HG03064 (cell line): ENCODE results near the gene EZR.

Experiments used
- ATAC-seq: cut with Tn5 transposase; IDR thresholded peaks from one replicate; pipeline ENCODE4 v1.9.1; 2021; ENCODE audit warnings: low read depth; ENCODE audit not compliant: unreplicated experiment

The EZR gene

DNA sequence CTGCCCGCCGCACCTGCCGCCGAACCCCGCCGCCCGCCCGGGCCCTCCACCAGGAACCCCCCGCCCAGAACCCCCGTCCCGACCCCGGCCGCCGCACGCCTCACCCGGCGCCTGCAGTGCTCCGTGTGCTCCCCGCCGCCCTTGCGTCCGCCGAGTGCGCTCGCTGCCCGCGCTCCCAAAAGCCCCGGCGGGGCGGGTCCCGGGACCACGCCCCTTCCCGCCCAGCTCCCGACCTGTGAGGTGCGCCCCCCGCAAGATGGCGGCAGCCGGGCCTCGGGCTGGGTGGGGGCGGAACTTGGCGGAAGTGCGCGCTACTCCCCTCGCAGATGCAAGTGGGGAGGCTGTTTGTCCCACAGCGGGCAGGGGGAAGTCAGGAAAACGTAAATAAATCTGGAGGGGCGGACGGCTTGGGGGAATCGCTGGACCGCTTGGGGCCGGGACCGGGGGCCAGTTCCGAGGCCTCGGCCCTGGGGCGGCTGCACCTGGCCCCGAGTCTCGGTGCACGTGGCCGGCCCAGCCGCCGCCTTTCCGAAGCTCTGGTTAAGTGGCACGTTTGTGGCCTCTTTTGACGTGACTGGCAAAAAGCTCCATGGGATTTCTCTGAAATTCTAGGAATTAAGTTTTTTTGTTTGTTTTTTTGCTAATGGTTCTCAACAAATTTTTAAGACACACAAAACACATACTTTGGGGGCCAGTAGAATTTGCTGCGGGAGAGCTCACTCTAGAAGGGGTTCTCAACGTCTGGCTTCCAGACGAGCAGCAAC lies at the start of gene EZR:
Gene EZR (minus strand): TSS at position 156 of the 764 bp plus-strand sequence. CDS start 1,275 bp downstream, outside the sequence.
- ATAC-seq = peak; percentile 47

DNA sequence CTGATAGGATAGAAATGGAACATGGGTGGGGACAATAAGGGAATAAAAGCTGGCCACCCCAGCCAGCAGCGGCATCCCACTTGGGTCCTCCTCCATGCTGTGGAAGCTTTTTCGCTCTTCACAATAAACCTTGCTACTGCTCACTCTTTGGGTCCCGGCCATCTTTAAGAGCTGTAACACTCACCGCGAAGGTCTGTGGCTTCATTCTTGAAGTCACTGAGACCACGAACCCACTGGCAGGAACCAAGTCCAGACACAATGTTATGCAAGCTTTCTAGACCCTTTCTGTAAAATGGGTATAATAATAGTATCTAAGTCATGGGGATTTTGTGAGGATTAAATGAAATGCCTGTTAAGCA lies 48.9 kb upstream of the EZR start:
- no peak for ATAC-seq

DNA sequence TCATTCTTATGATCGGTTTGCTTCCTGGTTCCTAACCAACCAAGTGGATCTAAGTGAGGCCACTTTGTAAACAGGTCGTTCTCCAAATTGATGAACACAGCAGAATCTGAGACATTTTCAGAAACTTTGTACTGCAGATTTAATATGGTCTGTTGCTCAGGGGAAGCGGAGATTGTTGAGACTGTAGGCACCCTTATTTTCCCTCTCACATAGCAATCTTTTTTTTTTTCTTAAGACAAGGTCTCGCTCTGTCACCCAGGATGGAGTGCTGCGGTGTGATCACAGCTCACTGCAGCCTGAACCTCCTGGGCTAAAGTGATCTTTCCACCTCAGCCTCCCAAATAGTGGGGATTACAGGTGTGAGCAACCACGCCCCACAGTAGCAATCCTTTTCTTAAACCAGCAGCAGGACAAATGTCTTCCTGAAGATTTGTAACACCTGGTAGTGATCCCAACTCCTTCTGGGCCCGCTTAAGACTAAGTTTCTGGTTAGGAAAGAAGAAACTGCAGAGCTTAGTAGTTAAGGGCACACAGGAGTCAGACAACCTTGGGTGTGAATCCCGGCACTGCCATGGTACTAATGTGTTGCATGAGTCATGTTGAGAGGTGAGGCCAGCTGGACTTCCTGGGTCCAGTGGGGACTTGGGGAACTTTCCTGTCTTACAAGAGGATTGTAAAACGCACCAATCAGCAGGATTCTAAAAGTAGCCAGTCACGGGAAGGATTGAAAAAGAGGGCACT lies 48.4 kb upstream of the EZR start:
- no peak for ATAC-seq

DNA sequence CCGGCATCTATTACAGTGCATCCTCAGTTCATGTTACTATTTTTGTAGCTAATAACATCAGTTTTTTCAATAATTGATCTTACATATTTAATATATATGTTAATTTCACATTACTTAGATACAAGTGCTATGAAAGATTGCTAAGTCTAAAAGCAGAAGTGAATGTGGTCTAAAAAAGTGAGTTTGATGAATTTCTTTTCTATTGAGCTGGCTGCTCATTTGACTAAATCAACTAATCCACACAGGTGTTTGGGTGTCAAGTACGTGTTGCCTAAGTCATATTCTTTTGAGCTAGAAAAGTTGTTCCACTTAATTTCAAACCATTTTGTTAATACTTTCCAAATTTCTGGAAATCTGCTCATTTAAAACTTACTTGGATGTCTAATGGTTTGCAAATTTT lies 46.6 kb upstream of the EZR start:
- ATAC-seq = no peak

- no peak for ATAC-seq
Measured at GRCh38 chr6:158863646-158864045, 44.5 kb upstream of the EZR start.

GRCh38 chr6:158861686-158862381 lies 42.7 kb upstream of the EZR start:
- no peak for ATAC-seq

GRCh38 chr6:158860279-158860865 lies 41.2 kb upstream of the EZR start:
- no peak for ATAC-seq

- no peak for ATAC-seq
Measured at GRCh38 chr6:158856261-158856660, 37.1 kb upstream of the EZR start.

GRCh38 chr6:158854214-158855101 lies 35.3 kb upstream of the EZR start:
- ATAC-seq = no peak

- no peak for ATAC-seq
Measured at GRCh38 chr6:158853880-158854213, 34.7 kb upstream of the EZR start.

DNA sequence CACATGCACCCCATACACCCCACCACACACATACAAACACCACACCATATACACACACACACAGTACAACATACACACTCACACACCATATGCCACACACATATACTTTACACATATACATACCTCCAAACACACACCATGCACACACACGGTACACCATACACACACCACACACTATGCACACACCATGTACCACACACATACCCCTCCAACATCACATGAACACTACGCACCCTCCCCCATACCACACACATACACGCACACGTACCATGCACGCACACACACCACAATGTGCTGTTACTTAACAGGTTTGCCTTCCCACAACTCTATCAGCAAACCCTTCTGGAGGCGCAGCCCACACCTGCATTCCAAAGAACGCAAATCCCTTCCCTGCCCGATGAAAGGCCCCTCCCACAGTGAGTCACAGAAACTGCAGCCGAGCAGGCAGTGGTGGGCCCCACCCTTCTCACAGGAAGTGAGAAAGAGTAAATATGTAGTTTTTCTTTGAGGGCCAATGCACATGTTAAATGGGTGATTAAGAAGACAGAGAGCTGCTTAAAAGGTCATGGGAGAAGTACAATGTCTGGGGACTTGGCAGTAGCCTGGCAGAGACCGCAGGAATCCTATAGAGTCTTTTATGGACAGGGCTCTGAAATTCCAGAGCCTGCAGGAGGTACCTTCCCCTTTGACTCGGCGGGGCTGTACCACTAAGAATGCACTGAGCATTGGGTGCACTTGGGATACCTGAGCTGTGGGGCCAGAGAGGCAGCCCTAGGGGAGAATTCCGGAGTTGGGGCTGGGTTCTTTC lies 34.1 kb upstream of the EZR start:
- ATAC-seq = peak; percentile 96

DNA sequence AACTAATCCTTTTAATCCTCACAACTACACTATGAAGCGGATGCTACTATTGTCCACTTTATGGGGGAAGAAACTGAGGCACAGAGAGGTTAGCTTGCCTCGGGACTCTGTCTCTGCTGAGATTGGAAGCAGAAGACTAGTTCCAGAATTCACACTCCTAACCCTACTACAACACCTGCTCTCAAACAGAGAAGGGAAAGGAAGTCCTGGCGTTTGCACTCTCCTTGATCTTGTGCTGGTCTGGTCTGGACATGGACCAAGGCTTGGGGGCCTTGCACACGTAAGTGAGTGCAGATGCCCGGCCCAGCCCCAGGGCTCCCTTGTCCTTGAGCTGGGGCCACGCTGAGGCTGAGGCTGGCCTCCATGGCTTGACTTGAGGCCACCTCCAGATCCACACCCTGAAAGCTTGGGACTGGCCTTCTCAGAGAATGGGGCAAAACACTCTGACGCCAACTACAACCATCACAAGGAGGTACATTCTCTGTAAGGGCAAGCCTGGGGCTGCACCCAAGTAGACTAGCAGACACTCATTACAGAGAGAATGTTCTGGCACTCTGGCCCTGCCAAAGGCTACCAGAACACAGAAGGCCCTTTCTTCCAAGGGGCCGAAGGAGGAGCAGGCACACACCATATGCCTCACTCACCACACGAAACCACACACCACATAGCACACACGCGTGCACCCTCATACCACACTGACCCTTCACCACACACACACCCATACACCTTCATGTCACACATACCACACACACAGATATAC lies 33.3 kb upstream of the EZR start:
- no peak for ATAC-seq

DNA sequence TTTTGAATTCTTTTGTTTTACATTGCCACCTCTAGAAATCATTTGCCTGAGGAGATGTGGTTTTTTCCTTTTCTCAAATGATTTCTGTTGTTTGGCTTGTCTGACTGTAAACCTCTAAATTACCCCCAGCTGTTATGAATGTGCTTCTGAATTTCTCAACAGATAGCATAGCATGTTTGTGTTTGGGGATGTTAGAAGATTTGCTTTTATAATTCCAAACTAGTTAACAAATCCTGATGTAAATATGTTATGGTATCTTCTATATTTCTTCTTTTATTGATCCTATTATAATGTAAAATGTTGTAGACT lies 31.6 kb upstream of the EZR start:
- no peak for ATAC-seq

DNA sequence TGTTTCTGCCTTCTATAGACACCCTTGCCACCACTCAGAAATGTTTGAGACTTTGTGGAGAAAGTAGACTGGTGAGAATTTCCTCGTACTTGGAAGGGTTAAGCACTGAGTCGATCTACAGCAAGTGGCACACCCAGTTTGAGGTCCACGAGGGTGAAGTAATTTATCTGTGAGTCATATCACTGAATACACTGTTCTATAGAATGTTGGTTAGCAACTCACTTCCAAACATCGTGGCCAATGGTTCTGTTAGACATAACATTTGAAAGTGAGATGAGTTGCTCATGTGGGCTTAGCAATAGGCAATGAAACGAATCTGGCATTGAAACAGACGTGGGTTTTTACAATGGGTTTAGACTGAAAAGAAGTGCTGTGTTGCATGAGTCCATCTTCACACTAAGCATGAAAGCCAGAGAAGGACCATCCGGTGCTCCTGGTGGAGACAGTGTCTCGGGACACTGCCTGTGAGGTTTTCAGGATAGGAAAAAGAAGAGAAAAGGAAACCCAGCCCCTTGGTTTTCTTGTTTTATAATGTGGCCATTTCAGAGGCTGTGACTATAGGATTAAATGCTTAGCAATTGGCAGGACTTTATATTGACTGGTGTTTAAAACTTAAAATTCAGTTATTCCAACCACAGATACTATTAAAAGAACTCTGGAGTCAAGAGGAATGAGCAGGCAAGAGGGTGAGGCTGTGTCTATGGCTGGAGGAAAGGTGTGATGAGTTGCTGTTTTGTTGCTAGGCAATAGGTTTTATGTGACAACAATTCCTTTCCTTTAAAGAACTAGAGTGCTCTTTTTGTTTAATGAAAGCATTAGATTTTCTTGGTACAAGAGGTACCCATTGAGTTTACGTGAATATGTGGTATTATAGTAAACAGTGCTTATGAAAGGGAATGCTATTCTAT lies 31.0 kb upstream of the EZR start:
- no peak for ATAC-seq

DNA sequence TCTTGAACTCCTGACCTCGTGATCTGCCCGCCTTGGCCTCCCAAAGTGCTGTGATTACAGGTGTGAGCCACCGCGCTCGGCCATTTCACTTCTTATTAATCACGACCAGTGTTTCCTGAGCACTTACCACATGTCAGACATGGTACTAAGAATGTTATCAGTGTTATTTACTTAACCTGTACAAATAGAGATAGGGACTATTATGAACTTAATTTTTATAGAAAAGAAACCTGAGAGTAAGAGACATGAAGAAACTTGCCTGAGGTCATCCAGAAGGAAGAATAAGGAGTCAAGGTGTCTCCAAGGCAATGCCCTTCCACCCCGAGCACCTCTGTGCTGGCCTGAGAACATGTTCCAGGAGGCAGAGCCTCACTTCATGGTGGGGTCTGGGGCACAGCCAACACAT lies 29.3 kb upstream of the EZR start:
- no peak for ATAC-seq

DNA sequence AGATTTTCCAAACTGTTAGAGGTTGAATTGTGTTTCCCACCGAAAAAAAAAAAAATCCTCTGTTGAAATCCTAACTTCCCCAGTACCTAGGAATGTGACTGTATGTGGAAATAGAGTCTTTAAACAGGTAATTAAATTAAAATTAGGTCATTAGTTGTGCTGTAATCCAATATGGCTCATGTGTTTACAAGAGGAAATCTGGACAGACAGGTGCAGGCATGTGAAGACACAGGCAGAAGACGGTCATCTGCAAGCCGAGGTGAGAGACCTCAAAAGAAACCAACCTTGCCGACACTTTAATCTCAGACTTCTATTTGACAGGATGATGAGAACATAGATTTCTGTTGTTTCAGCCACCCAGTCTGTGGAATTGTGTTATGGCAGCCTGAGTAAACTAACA lies 28.6 kb upstream of the EZR start:
- ATAC-seq = no peak

- no peak for ATAC-seq
Measured at GRCh38 chr6:158847012-158847529, 27.9 kb upstream of the EZR start.
